ENCODE results near the gene CBARP.
A peak's percentile ranks its signal among the peaks of the same experiment; 100 is the strongest.

The CBARP gene

DNA sequence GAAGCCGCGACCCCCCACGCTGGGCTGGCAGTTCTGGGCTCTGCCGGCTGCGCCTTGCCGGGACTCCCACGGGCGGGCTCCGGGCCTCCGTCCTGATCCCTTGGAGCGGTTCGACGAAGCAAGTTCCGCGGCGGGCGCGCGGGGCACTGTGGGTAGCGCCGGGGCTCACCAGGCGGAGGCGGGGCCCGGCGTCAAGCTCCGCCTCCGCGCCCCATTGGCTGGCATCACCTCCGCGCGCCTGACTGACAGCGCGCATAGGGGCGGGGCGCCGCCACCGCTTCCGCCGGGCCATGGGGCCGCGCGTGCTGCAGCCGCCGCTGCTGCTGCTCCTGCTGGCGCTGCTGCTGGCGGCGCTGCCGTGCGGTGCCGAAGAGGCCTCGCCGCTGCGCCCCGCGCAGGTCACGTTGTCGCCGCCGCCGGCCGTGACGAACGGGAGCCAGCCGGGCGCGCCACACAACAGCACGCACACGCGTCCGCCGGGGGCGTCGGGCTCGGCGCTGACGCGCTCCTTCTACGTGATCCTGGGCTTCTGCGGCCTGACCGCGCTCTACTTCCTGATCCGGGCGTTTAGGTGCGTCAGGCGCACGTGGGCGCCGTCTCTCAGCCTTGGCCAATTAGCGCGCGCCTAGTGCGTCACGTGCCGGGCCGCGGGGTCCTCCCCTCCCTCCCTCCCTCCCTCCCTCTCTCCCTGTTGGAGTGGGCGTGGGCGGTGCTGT, 37.6 kb upstream of the CBARP start, which contains the start of gene FAM174C:
TSS of gene FAM174C (plus strand) at position 271 of the 716 bp plus-strand sequence. CDS start at position 291, 20 bp downstream.
- peak; percentile 93 for DNase-seq (ENCODE audit: low read depth)

DNA sequence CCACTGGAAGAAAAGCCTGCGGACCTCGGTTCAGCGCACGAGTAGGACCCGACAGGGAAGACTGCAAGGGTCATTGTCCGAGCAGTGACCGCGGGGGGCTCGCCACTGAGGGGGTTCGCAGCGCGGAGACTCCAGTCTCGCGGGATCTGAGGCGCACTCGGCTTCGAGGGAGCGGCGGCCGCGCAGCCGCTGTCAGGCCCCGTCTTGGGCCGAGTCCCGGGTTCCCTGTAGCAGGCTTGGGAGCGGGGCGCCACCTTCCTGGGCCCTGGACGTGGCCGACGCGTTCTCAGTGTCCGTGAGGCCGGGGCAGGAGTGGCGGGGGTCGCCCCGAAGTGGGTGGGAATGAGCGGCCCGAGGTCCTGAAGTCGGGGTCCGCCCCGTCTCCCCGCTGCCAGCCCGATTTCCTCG, 37.1 kb upstream of the CBARP start:
- DNase-seq (ENCODE audit: low read depth): no peak

DNA sequence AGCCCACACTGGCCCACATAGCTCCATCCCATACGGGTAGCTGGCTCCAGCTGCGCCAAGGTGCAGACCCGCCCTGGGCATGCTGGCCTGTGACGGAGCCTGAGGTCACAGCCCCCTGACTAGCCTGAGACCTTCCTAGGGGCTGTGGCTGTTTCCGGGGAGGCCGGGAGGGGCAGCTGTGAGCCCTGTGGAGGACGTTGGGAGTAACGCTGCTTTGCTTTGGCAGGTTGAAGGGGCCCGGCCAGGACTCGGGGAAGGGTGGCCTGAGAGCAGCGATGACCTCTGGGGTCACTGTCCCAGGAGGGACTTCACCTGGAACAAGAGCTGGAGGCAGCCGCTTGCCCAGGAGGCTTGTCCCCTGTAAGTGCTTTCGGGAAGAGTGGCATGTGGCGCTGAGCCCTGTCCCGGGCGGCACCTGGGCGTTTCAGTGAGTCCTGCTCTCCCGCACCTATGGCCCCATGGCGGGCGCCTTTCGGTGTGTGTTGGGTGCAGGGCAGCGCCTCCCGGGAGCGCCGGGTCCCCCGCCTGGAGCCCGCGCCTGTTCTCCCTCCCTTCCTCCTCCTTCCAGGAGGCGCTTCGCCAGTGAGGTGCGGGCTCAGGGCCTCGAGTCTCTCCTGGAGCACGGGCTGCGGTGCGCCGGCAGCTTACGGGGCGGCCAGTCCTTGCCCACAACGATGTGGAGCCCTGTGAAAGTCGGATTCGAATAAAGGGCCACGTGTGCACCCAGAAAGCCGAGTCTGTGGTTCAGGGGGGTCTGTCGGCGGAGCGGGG, 36.5 kb upstream of the CBARP start:
- no peak for DNase-seq (ENCODE audit: low read depth)

DNA sequence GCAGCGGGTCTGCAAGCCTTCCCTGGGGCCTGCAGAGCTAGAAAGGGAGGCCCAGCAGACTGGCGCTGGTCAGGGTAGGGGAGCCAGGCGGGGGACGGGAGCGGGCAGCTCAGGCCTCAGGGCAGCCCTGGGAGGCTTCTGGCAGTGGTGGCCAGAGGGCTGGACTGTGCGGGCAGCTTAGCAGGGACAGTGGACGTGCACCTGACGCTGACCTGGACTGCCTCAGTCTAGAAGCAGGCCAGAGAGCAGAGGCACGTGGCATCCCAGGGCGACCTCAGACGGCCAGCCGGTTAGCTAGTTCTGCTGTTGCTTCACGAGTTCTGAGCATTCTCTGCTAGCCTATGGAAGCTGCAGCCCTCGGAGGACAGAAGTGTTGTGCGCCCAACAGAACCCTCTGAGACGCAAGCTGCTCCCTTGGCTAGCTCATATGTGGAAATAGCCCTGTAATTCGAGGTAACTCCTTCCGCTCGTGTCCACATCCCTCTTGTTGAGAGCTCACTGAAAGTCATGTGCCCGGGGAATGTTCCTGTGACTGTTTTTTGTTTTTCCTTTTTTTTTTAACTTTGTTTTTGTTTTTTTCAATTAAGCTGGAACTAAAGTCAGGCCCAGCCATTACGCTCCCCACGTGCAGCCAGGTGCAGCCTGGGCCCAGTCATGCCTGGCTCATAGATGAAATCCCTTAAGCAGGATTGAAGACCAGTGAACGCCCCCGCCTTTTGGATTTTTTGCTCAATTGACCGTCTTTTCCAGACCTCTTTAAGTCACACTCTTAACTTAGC, 35.6 kb upstream of the CBARP start:
- no peak for DNase-seq (ENCODE audit: low read depth)

DNA sequence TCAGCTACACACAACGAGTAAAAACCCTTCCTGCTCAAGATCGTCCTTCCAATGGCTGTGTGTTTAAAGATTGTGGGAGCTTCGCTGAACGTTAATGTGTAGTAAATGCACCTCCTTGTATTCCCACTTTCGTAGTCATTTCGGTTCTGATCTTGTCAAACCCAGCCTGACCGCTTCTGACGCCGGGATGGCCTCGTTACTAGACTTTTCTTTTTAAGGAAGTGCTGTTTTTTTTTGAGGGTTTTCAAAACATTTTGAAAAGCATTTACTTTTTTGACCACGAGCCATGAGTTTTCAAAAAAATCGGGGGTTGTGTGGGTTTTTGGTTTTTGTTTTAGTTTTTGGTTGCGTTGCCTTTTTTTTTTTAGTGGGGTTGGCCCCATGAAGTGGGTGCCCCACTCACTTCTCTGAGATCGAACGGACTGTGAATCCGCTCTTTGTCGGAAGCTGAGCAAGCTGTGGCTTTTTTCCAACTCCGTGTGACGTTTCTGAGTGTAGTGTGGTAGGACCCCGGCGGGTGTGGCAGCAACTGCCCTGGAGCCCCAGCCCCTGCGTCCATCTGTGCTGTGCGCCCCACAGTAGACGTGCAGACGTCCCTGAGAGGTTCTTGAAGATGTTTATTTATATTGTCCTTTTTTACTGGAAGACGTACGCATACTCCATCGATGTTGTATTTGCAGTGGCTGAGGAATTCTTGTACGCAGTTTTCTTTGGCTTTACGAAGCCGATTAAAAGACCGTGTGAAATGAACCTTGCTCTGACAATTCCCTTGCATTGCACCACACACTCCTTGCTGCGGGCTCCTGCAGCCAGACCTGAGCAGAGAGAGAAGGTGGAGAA, 34.8 kb upstream of the CBARP start:
- DNase-seq (ENCODE audit: low read depth): no peak

DNA sequence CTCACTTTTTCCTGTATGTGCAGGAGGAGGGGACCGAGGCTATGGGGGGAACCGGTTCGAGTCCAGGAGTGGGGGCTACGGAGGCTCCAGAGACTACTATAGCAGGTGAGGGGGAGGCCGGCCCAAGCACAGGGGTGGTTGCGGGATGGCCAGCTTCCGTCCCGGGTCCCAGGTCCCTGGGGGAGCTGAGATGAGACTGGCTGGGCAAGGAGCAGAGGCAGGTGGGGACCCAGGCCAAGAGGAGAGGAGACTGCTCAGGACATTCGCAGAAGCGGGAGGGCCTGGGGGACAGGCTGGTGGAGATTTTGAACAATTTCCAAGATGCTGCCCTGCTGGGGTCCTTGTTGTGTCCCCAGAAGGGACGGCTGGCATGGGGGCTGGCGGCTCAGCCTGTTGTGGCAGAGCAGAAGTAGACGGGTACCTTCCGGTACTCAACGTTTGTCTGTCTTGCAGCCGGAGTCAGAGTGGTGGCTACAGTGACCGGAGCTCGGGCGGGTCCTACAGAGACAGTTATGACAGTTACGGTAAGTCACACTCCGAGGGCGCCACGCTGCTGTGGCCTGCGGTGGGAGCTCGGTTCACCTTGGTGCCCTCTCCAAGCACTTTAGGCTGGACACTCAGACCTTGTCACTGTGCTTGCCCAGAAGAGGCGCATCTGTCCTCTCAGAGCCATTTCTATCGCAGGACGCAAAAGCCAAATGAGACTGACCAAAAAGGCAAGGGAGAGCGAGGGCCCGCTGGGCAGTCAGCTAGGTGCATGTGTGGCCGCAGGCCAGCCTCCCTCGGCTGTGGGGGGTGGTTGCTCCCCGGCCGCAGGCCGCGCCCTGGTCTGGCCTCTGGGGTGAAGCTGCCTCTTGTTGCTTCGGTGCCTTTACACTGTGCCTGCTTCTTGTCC, 34.0 kb upstream of the CBARP start:
- no peak for DNase-seq (ENCODE audit: low read depth)

DNA sequence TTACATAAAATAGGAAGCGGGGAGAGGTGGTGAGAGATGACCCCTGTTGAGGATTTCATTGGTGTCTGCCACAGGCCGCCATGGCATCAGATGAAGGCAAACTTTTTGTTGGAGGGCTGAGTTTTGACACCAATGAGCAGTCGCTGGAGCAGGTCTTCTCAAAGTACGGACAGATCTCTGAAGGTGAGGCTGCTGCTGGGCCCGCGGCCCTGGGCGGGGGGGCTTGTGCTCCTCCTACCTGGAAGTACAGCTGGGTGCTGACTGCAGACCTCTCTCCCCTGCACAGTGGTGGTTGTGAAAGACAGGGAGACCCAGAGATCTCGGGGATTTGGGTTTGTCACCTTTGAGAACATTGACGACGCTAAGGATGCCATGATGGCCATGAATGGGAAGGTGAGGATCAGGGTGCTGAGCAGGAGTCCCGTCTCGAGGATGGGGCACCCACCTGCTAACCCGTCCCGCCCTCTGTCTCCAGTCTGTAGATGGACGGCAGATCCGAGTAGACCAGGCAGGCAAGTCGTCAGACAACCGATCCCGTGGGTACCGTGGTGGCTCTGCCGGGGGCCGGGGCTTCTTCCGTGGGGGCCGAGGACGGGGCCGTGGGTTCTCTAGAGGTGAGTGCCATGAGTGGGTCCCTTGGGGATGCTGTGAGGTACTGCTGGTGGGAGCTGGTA, 33.2 kb upstream of the CBARP start:
- no peak for DNase-seq (ENCODE audit: low read depth)

DNA sequence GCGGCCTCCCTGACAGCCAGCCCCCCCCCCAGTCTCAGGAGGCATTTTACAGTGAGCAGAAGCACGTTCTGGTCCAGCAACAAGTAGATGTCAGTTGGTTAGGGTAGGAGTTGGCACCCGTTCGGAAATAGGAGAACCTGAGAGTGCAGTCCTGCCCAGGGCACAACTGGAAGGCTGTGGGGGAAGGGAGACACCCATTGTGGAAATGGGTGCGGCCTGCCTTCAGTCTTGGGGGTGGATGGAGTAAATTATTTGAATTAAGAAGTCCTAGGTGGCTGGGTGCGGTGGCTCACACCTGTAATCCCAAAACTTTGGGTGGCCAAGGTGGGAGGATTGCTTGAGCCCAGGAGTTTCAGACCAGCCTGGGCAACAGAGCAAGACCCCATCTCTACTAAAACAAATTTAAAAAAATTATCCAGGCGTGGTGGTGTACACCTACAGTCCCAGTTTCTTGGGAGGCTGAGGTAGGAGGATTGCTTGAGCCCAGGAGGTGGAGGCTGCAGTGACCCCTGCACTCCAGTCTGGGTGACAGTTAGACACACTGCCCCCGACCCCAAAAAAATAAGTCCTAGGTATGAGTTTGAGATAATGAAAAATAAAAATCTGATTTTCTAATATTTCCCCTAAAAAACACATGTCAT, 32.5 kb upstream of the CBARP start:
- DNase-seq (ENCODE audit: low read depth): no peak

DNA sequence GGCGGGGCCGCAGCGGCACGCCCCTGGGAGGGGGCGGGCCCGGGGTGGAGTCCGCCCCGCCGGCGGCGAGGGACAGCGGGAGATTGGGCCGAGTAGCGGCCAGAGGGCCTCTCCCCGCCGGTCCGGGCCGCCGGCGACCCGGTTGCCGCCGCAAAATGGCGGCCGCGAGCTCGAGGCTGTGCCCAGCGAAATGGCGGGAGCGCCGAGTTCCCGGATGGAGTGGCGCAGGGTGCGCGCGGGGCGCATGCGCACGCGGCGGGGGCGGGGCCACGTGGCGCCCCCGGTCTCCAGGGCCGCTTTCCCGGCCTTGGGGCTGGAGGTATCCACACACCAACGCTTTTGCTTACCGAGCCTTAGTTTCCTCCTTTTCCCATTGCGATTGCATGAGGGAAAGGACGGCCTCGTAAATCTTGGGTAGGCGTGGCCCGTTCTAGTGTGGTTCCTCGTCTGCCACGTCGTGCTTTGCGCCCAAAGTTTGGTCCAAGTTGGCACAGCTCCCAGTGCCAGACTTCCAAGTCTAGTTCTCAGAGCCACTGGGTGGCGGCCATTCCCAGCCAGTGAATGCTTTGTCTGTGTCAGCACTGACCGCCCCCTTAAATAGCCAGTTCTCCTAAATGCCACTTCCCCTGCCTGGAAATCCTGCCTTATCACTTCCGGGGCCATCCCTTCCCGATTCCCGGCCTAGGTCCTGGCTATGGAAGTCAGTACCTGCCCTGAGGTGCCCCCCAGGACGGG, 31.8 kb upstream of the CBARP start:
- peak; percentile 65 for DNase-seq (ENCODE audit: low read depth)

DNA sequence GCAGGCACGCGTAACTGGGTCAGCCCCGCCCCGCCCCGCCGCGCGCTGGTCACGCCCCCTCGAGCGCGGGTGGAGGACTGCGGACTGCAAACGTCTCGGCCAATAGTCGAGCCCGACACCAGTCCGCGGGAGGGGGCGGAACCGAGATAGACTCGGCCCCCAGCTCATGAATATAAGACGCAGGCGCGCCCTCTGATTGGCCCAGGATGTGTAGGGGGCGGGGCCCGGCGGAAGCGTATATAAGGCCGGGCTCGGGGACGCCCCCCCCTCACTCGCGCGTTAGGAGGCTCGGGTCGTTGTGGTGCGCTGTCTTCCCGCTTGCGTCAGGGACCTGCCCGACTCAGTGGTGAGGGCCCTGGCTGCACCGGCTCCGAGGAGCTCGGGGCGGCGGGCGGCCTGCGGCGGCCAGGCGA, 31.3 kb upstream of the CBARP start, which contains the start of gene CIRBP:
TSS of gene CIRBP (plus strand) at position 268 of the 413 bp plus-strand sequence. CDS start 1,602 bp downstream, outside the sequence.
- DNase-seq (ENCODE audit: low read depth): peak; percentile 98

DNA sequence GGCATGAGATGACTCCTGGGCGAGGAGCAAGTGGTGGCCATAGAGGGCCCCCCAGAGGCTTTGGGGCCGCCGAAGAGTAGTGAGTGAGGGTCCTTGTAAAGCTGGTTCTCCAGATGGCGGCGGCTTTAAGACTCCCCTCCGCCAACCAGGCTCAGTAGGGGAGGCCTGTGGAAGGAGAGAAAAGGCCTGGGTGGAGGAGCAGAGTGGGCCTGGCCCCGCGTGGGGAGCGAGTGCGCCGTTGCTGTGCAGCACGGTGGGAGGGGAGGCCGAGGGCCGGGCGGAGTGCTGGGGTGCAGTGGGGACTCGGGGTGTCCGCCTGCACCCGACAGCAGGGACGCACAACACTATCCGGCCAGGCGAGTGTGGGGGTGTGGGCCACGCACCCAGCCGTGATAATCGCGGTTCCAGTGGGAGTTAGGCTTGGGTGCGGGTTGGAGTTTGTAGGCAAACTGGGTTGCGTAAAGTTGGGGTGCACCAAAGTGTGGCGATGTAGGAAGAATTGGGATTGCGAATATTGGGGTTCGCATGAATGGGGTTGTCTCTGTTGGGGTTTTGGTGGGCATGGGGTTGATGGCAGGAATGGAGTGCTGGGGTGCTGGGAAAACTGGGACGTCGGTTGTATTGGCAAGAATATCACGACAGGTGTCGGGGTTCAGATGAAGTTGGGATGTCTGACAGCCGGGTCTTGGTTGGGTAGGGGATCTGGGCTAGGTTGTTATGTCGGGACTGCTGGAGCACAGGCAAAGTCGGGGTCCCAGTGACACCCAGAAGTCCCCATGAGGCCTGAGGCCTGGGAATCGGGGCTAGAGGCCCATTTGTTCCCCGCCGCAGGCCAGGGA, 30.6 kb upstream of the CBARP start:
- no peak for DNase-seq (ENCODE audit: low read depth)

DNA sequence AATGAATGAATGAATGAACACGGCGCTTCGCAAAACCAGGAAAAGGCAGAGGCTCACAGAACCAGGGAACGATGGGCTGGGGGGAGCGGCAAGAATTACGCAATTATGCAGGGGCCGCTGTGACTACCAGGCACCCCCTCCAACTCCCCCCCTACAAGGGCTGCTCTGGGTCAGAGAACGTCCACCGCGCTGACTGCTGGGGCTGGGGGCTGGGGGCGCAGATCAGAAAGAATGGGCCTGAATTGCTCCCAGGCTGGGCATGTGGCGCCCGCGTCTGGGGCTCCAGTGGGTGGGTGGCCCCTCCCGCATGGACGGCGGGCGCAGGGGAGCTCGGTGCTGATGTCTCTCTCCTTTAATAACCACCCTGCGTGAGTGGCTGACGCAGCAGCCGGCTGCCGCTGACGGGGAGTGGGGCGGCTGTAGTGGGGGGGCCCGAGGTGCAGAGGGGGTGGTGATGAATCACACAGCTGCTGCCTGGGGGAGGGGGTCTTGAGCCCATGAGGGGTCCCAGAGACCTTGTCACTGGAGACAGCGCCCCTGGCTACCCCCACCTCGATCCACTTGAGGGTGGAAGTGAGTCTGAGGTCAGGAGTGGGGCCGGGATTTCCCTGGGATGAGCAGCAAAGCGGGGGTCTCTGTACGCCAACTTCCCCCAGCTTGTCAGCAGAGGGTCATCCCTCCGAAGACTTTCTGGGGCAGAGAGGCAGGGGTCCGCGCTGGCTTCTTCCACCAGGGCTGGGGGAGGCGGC, 29.8 kb upstream of the CBARP start:
- no peak for DNase-seq (ENCODE audit: low read depth)

DNA sequence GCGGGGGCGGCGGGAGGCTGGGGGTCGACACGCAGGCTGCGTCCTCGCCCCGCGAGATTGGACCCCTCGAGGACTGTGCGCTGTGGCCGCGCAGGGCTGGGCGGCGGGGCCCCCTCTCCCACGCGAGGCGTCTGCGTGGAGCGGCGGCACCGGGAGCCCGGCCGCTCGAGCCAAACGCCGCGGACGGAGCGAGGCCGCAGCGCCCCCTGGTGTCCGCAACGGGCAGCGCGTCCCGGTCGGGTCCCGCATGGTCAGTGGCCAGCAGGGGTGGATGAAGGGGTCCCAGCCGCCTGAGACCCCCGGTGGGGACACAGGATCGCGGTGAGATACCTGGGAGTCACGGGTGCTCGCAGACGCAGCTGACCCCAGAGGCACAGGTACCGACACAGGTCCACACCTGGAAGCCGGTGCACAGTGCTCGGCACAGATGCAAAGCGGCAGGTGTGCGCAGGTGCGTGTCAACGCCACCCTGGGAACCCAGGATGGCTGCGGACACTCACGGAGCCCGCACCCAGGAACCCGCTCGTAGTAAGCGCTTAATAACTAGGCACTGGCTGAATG, 29.2 kb upstream of the CBARP start:
- peak; percentile 39 for DNase-seq (ENCODE audit: low read depth)

DNA sequence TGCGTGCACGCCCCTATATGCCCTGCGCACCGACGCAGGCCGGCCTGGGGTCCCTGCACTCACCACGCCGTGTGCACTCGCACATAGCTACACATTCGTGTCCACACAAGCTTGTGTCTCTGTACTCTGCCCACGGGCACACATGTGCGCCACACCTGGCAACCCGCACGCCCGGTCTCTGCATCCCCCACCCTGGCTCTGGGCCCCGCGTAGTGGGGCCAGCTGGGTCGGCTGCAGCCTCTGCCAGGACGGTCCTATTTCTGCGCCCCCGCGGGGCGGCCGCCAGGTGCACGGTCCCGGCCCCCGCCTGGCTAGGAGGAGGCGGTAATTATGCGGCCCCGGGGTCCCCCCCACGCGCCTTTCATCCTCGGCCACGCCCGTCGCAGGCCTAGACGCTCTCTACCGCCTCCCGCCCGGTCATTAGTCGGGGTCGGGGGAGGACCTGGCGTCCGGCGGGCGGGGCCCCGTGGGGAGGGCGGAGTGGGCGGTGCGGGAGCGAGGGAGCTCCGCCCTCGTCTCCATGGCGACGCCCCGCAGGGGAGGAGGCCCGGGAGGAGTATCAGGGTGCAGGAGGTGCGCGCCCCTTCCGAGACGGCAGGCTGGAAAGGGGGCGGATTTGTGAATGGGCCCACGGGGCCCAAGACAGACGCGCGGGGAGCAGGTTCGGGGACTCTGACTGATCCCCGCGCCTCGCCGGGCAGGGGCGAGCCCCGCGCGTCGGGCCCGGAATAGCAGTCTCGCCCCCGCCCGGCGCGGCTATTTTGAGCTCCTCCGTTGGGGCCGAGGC, 28.5 kb upstream of the CBARP start:
- peak; percentile 65 for DNase-seq (ENCODE audit: low read depth)

DNA sequence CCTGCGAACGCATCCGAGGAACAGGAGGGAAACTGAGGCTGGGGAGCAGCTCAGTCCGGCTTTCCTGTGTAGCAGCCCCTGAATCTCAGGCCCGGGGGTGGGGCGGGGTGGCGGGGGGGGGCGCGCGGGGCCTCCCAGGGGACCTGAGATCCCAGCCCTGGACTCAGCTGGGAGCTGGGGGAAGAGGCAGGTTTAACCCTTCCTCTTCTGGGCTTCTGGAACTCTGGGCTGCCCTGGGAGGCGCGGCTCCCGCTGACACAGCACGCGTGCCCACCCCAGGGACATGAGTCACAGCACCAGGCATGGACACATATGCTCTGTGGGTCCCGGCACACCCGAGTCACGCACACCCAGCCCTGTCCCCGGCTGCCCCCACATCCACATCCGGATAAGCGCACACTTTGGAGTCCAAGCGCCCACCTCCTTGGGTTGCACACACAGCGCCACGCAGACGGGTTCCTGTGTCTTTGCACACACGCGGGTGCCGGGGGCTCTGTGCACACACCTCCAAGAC, 27.9 kb upstream of the CBARP start:
- DNase-seq (ENCODE audit: low read depth): no peak
